Sigmoid colon (tissue), 4 donors: Measurements from ENCODE around the gene FAM25A.

Experiments used
- EP300 ChIP-seq, 4 donors: sonication (generic); formaldehyde crosslinking; IDR thresholded peaks; one replicate each; pipeline ENCODE4 v1.6.1; 2017; ENCODE audit warnings: antibody characterized with exemption in 4 of 4
- POLR2A ChIP-seq, 2 donors: fragments of 450-650 bp; IDR thresholded peaks; one replicate each; pipeline ENCODE4 v1.6.1; 2016; ENCODE audit warnings: antibody characterized with exemption in 2 of 2, mild to moderate bottlenecking in 2 of 2, moderate library complexity in 2 of 2
- POLR2AphosphoS5 ChIP-seq, 4 donors: sonication (generic); formaldehyde crosslinking; IDR thresholded peaks; one replicate each; pipeline ENCODE4 v1.6.1; 2017; ENCODE audit warnings: antibody characterized with exemption in 4 of 4
- TF ChIP-seq, protein P1 (sequence below), 4 experiments: fragments of 450-650 bp in 3 of 4; fragments of 200-600 bp in 1 of 4; IDR thresholded peaks; one replicate each; pipeline ENCODE4 v1.5.1; 2016 to 2019; ENCODE audit warnings: antibody characterized with exemption in 4 of 4, mild to moderate bottlenecking in 3 of 4, moderate library complexity in 2 of 4

- TF ChIP-seq, protein P1, sequence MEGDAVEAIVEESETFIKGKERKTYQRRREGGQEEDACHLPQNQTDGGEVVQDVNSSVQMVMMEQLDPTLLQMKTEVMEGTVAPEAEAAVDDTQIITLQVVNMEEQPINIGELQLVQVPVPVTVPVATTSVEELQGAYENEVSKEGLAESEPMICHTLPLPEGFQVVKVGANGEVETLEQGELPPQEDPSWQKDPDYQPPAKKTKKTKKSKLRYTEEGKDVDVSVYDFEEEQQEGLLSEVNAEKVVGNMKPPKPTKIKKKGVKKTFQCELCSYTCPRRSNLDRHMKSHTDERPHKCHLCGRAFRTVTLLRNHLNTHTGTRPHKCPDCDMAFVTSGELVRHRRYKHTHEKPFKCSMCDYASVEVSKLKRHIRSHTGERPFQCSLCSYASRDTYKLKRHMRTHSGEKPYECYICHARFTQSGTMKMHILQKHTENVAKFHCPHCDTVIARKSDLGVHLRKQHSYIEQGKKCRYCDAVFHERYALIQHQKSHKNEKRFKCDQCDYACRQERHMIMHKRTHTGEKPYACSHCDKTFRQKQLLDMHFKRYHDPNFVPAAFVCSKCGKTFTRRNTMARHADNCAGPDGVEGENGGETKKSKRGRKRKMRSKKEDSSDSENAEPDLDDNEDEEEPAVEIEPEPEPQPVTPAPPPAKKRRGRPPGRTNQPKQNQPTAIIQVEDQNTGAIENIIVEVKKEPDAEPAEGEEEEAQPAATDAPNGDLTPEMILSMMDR (IDR thresholded peaks at IDR 0.05): no peak
- no peak for TF ChIP-seq POLR2A (IDR thresholded peaks at IDR 0.05)
- no peak for TF ChIP-seq POLR2AphosphoS5 (IDR thresholded peaks at IDR 0.05)
- no peak for TF ChIP-seq EP300 (IDR thresholded peaks at IDR 0.05)
These were observed 11.0 kb downstream of the FAM25A start for GRCh38 chr10:87030912-87031635.
